ENCODE results near the gene CDC23.
"Not testable (repeated sequence)": the region's sequence is repeated elsewhere in the genome, so short reads cannot be mapped to it uniquely, and the experiment has no call there.

CDC23 gene

DNA sequence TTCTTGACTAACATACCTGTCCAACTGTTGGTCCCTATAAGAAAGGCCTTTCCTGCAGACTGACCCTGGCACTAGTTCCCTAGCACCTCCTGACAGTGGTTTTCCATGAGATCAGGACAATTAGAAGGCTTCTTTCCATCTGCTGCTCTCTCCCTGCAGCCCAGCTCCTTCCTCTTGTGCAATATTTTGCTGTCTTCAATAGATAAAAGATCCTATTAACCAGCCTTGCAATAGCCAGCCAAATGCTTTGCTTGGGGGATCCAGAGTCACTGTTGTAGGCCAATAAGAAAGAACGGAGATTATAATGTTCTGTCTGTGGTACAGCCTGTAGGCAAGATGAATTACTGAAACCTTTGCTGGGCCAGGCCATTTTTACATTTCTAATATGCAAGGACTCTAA is 55.5 kb downstream of the CDC23 start:
- no peak overlapping the region for H3K27ac ChIP-seq
- TF ChIP-seq, protein P1, sequence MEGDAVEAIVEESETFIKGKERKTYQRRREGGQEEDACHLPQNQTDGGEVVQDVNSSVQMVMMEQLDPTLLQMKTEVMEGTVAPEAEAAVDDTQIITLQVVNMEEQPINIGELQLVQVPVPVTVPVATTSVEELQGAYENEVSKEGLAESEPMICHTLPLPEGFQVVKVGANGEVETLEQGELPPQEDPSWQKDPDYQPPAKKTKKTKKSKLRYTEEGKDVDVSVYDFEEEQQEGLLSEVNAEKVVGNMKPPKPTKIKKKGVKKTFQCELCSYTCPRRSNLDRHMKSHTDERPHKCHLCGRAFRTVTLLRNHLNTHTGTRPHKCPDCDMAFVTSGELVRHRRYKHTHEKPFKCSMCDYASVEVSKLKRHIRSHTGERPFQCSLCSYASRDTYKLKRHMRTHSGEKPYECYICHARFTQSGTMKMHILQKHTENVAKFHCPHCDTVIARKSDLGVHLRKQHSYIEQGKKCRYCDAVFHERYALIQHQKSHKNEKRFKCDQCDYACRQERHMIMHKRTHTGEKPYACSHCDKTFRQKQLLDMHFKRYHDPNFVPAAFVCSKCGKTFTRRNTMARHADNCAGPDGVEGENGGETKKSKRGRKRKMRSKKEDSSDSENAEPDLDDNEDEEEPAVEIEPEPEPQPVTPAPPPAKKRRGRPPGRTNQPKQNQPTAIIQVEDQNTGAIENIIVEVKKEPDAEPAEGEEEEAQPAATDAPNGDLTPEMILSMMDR (conservative IDR thresholded peaks at IDR 0.05): no peak

DNA sequence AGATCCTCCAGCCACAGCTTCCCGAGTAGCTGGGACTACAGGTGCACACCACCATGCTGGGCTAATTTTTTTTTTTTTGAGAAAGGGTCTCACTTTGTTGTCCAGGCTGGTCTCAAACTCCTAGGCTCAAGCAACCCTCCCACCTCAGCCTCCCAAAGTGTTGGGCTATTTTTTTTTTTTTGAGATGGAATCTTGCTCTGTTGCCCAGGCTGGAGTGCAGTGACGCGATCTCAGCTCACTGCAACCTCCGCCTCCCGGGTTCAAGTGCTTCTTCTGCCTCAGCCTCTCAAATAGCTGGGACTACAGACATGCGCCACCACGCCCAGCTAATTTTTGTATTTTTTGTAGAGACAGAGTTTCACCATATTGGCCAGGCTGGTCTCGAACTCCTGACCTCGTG is 57.1 kb downstream of the CDC23 start:
- not testable (repeated sequence) for H3K27ac ChIP-seq

DNA sequence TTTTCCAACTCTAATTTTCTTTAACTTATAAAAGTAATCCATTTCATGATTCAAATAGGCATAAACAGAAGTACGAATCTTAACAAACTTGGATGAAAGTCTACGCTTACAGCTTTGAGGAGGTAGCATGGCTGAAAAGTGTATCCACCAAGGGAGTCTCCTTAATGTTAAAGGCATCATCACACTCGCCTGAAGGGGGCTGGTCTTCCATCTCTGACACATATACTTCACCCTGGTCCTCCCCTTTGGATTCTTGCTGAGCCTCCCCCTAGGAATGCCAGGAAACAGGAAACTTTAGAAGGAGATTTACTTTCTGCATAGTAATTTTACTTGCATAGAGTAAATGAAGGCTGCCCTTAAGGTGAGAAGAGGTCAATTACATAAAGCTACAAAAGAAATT is 63.6 kb downstream of the CDC23 start:
- no peak overlapping the region for H3K27ac ChIP-seq

DNA sequence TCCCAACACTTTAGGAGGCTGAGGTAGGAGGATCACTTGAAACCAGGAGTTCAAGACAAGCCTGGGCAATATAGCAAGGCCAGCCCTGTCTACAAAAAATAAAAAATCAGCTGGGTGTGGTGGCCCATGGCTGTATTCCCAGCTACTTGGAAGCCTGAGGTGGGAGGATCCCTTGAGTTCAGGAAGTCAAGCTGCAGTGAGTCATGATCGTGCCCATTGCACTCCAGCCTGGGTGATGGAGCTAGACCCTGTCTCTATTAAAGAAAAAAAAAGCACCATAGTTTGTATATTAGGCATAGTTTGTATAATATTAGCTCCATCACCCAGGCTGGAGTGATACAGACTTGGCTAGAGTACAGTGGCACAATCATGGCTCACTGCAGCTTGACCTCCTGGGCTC is 64.3 kb downstream of the CDC23 start:
- TF ChIP-seq, protein P1 (conservative IDR thresholded peaks at IDR 0.05): no peak
- H3K27ac ChIP-seq: no peak overlapping the region

More for the DNA sequence above, 63.6 kb downstream of the CDC23 start:
- TF ChIP-seq, protein P1 (conservative IDR thresholded peaks at IDR 0.05): no peak

DNA sequence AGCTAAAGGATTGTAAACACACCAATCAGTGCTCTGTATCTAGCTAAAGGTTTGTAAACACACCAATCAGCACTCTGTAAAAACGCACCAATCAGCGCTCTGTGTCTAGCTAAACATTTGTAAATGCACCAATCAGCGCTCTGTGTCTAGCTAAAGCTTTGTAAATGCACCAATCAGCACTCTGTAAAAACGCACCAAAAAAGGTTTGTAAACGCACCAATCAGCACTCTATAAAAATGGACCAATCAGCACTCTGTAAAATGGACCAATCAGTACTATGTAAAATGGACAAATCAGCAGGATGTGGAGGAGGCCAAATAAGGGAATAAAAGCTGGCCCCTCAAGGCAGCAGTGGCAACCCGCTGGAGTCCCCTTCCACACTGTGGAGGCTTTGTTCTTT is 69.5 kb downstream of the CDC23 start:
- H3K27ac ChIP-seq: not testable (repeated sequence)

DNA sequence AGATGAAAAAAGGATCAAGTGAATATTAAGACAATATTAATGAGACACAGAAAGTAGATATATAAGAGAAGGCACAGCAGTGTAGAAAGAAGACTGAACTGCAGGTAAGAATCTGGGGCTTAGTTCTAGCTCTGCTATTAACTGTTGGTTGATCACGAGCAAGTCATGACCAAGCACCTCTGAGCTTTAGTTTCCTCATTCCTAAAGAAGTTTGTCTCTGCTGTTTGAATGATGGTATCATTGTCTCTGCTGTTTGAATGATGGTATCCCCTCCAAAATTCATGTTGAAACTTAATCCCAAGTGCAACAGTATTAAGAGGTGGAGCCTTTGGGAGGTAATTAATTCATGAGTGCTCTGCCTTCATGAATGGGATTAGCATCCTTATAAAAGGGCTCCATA is 71.4 kb downstream of the CDC23 start:
- TF ChIP-seq, protein P1 (conservative IDR thresholded peaks at IDR 0.05): no peak
- no peak overlapping the region for H3K27ac ChIP-seq

DNA sequence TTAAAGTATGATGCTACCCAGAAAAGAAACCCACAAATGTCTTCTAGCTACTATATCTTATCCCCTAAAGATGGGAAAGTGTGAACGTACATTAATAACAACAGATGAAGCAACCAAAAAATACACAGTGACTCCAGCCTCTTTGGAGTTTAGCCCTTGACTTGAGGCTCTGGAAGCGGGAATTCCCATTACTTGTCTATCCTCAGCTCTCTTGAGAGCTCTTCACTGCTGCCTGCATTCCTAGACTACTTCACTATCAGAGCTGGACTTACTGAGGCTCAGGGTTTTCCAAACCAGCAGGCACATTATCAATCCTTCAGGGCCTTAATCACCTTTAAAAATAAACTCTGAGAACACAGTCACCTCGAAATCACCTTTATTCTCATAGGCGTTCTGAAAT is 72.9 kb downstream of the CDC23 start:
- H3K27ac ChIP-seq: no peak overlapping the region
- TF ChIP-seq, protein P1 (conservative IDR thresholded peaks at IDR 0.05): no peak

DNA sequence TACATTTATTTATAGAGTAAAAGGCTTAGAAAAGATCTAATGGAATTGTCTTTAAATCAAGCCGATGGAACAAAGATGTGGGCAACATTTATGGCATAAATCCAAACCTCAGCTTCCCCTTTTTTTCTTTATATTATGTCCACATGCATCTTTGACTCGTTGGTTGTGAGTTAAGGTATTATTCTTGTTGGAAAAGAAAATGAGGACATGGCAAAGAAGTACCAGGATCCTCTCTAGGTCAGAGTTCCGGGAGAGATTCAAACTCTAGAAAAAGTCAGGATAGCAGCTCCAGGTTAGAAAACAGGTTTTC is 73.4 kb downstream of the CDC23 start:
- H3K27ac ChIP-seq: peak overlapping the region; percentile 18; the same call in 1 of the 2 replicates
- TF ChIP-seq, protein P1 (conservative IDR thresholded peaks at IDR 0.05): no peak
